GM12878 (cell line): ENCODE measurements around the gene MGAT5. TPM values are rescaled to one million over a fixed set of nuclear protein-coding genes. Genes with fewer than 3 reads are reported as not detected.

Experiments used
- ATAC-seq: fragments of 200-7000 bp; cut with Tn5 transposase; 3 replicates; pipeline ENCODE4 v1.9.1; 2020; ENCODE audit warnings: mild to moderate bottlenecking, moderate library complexity
- BruUV-seq: library from RNA; stranded (reverse); fragments of 400-500 nt; replicated peaks from 2 replicates; lab custom pipeline; 2021; lab: Mats Ljungman, UMichigan
- CTCF ChIA-PET: fragments of 300-600 bp; sonication (Branson Sonifier 250); formaldehyde crosslinking; extraction: SDS; loops from one replicate; lab custom pipeline; 2021; ENCODE audit warnings: inconsistent platforms; lab: Yijun Ruan, JAX
- POLR2A ChIA-PET: fragments of 350-600 bp; formaldehyde crosslinking; extraction: SDS; loops from one replicate; lab custom pipeline; 2021; ENCODE audit warnings: inconsistent platforms; lab: Charles Lee
- RAD21 ChIA-PET: fragments of 300-600 bp; sonication (Branson Sonifier 250); formaldehyde crosslinking; loops from one replicate; lab custom pipeline; 2023; ENCODE audit warnings: antibody characterized with exemption; ENCODE audit not compliant: unreplicated experiment; lab: Charles Lee
- SMC1A ChIA-PET: fragments of 300-600 bp; sonication (Branson Sonifier 250); formaldehyde crosslinking; loops from one replicate; lab custom pipeline; 2023; ENCODE audit not compliant: unreplicated experiment, uncharacterized antibody; lab: Charles Lee
- DNase-seq: peaks from one replicate; pipeline ENCODE4 v3.0.0-alpha.2; 2011; ENCODE audit warnings: low read depth, low spot score
- FAIRE-seq: peaks from 3 replicates; lab custom pipeline; 2011; peaks lifted over from hg19 to GRCh38; lab: Jason Lieb, UNC
- H2AFZ ChIP-seq: 2 replicates; pipeline ENCODE4 v1.6.0; 2011; ENCODE audit warnings: low read depth, low read length, control low read depth; ENCODE audit not compliant: control insufficient read depth
- H3K27ac ChIP-seq: 2 replicates; pipeline ENCODE4 v1.5.1; 2011; ENCODE audit warnings: control low read depth; ENCODE audit not compliant: control insufficient read depth, insufficient read depth
- H3K27me3 ChIP-seq, 2 experiments: replicated peaks in 1 of 2; 2 replicates each; pipeline versions ENCODE4 v1.6.0 to v1.6.1; 2011; ENCODE audit warnings: low read length in 1 of 2; ENCODE audit not compliant: control insufficient read depth in 2 of 2, insufficient read depth in 2 of 2
- H3K36me3 ChIP-seq, 2 experiments: 2 replicates each; pipeline ENCODE4 v1.5.1; 2011; ENCODE audit warnings: low read length in 1 of 2; ENCODE audit not compliant: control insufficient read depth in 2 of 2, insufficient read depth in 2 of 2
- H3K4me1 ChIP-seq: 2 replicates; pipeline ENCODE4 v1.6.1; 2011; ENCODE audit warnings: mild to moderate bottlenecking, low read length, moderate library complexity, mixed read lengths; ENCODE audit not compliant: control insufficient read depth, insufficient read depth
- H3K4me2 ChIP-seq: 2 replicates; pipeline ENCODE4 v1.6.0; 2011; ENCODE audit warnings: control low read depth; ENCODE audit not compliant: control insufficient read depth, insufficient read depth
- H3K4me3 ChIP-seq: fragments of 200-600 bp; sonication (generic); 2 replicates; pipeline ENCODE4 v1.5.1; 2016
- H3K79me2 ChIP-seq: 2 replicates; pipeline ENCODE4 v1.6.0; 2011; ENCODE audit warnings: low read length; ENCODE audit not compliant: control insufficient read depth, insufficient read depth
- H3K9ac ChIP-seq: 2 replicates; pipeline ENCODE4 v1.8.0; 2011; ENCODE audit warnings: low read length, control low read depth, mixed read lengths; ENCODE audit not compliant: control insufficient read depth, insufficient read depth
- H3K9me3 ChIP-seq: replicated peaks from 3 replicates; pipeline ENCODE4 v1.5.1; 2011; ENCODE audit warnings: mild to moderate bottlenecking, low read length; ENCODE audit not compliant: control insufficient read depth, insufficient read depth
- H4K20me1 ChIP-seq: 2 replicates; pipeline ENCODE4 v1.6.0; 2011; ENCODE audit not compliant: control insufficient read depth, insufficient read depth
- BHLHE40 ChIP-seq, 2 experiments: fragments of 450-650 bp in 1 of 2; IDR thresholded peaks; 2 replicates each; pipeline ENCODE4 v1.6.1; 2011 to 2017; ENCODE audit warnings: low read depth in 2 of 2, borderline replicate concordance in 1 of 2, improper control_type of control experiment in 1 of 2, low read length in 1 of 2, mild to moderate bottlenecking in 1 of 2
- CHD2 ChIP-seq: IDR thresholded peaks from 2 replicates; pipeline ENCODE4 v1.6.1; 2011; ENCODE audit warnings: low read depth, low read length, improper control_type of control experiment, borderline replicate concordance
- CHD4 ChIP-seq: fragments of 200-600 bp; sonication (generic); IDR thresholded peaks from 2 replicates; pipeline ENCODE4 v1.6.1; 2016; ENCODE audit warnings: mild to moderate bottlenecking
- EZH2 ChIP-seq: IDR thresholded peaks from 2 replicates; pipeline ENCODE4 v1.6.1; 2012; ENCODE audit warnings: low read depth, mild to moderate bottlenecking, control low read depth, inconsistent platforms, low read length, borderline replicate concordance; ENCODE audit not compliant: control insufficient read depth
- SMAD5 ChIP-seq: IDR thresholded peaks from 2 replicates; pipeline ENCODE4 v1.6.1; 2016; ENCODE audit warnings: antibody characterized with exemption, low read depth
- SREBF2 ChIP-seq: IDR thresholded peaks from 2 replicates; pipeline ENCODE4 v1.6.1; 2012; ENCODE audit warnings: mild to moderate bottlenecking, low read length
- TARDBP ChIP-seq: IDR thresholded peaks from 2 replicates; pipeline ENCODE4 v1.6.1; 2016; ENCODE audit warnings: borderline replicate concordance
- TCF12 ChIP-seq: IDR thresholded peaks from 2 replicates; pipeline ENCODE4 v1.6.1; 2011; ENCODE audit warnings: low read depth, mild to moderate bottlenecking, low read length
- ZBTB40 ChIP-seq: fragments of 450-650 bp; IDR thresholded peaks from 2 replicates; pipeline ENCODE4 v1.6.1; 2016; ENCODE audit warnings: mild to moderate bottlenecking, moderate library complexity, borderline replicate concordance
- ZNF384 ChIP-seq: IDR thresholded peaks from 2 replicates; pipeline ENCODE4 v1.6.1; 2012; ENCODE audit warnings: low read depth, mild to moderate bottlenecking, low read length, improper control_type of control experiment, borderline replicate concordance
- WGBS: methylation state at CpG from one replicate; pipeline ENCODE4 v1.1.6; 2016; ENCODE audit warnings: low lambda C conversion rate; ENCODE audit not compliant: insufficient replicate concordance, insufficient coverage; ENCODE audit errors: missing lambda C conversion rate; 5-methylcytosine and 5-hydroxymethylcytosine counted together
- in situ Hi-C: fragments of 300-500 bp; cut with MboI; formaldehyde crosslinking; loops from 9 replicates; pipeline ENCODE4 v1.14.3; 2018; ENCODE audit warnings: mixed read lengths
- intact Hi-C: fragments of 100-400 bp; cut with micrococcal nuclease; formaldehyde crosslinking; loops from one replicate; pipeline ENCODE4 v1.14.2; 2022; ENCODE audit not compliant: unreplicated experiment
- polyA plus RNA-seq, 11 experiments: library from polyadenylated mRNA; depleted of rRNA in 4 of 11; unstranded in 6 of 11; stranded (reverse) in 5 of 11; fragments of >200 nt; fragmentation: Nextera tagmentation in 4 of 11; fragmentation: Illumina TruSeq in 1 of 11; extraction: Ambion mirVana in 4 of 11; extraction: Trizol in 1 of 11; gene quantifications; 1 replicate in 1 of 11; 2 replicates in 10 of 11; pipeline versions ENCODE4 v1.2.1 to v1.2.3, GENCODE V29; 2011 to 2016; ENCODE audit warnings: inconsistent platforms in 2 of 11, missing spikeins in 2 of 11, low read depth in 1 of 11
- total RNA-seq, 4 experiments: library from RNA; depleted of rRNA in 3 of 4; stranded (reverse); fragments of >200 nt in 3 of 4; fragmentation: Illumina TruSeq in 1 of 4; extraction: Trizol in 1 of 4; gene quantifications; 2 replicates each; pipeline versions ENCODE4 v1.2.1 to v1.2.3, GENCODE V29; 2013 to 2021
- TF ChIP-seq, protein P1 (sequence below): IDR thresholded peaks from 2 replicates; pipeline ENCODE4 v1.6.1; 2011; ENCODE audit warnings: low read depth, mild to moderate bottlenecking, low read length, moderate library complexity, borderline replicate concordance; ENCODE audit errors: extremely low read depth
- TF ChIP-seq, protein P2 (sequence below): fragments of 450-650 bp; IDR thresholded peaks from 2 replicates; pipeline ENCODE4 v1.6.1; 2014; ENCODE audit warnings: mild to moderate bottlenecking

MGAT5 gene
- total and polyA plus RNA-seq, 10 of the 15 experiments (the other 5 are each of a cell fraction or from before 2014, with no cell fraction given), result 4.9 to 104 (median 36.2) TPM

- TF ChIP-seq TARDBP (no peak), EZH2 (no peak), ZNF384 (no peak), SREBF2 (no peak), CHD4 (no peak), BHLHE40 (IDR thresholded peaks at IDR 0.05; ENCODE audit: borderline replicate concordance in 1 of 2, low read depth in 2 of 2, low read length in 1 of 2) (no peak), ZBTB40 (no peak), CHD2 (no peak), TCF12 (no peak), SMAD5 (no peak)
- TF ChIP-seq, protein P1, sequence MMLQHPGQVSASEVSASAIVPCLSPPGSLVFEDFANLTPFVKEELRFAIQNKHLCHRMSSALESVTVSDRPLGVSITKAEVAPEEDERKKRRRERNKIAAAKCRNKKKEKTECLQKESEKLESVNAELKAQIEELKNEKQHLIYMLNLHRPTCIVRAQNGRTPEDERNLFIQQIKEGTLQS, result no peak
- TF ChIP-seq, protein P2, sequence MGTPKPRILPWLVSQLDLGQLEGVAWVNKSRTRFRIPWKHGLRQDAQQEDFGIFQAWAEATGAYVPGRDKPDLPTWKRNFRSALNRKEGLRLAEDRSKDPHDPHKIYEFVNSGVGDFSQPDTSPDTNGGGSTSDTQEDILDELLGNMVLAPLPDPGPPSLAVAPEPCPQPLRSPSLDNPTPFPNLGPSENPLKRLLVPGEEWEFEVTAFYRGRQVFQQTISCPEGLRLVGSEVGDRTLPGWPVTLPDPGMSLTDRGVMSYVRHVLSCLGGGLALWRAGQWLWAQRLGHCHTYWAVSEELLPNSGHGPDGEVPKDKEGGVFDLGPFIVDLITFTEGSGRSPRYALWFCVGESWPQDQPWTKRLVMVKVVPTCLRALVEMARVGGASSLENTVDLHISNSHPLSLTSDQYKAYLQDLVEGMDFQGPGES, result no peak
- TF ChIP-seq, all 136 proteins: peak for 0
- H3K9ac ChIP-seq, result no peak overlapping the region
- no peak for ATAC-seq
- no peak for DNase-seq
- no peaks in the 10 kb centered on the region; the same call in 1 of the 2 replicates for H3K79me2 ChIP-seq
- no peak overlapping the region for H3K27ac ChIP-seq
- no peaks in the 10 kb centered on the region for H3K27me3 ChIP-seq
- no peak overlapping the region for H3K4me2 ChIP-seq
- no peak overlapping the region for H2AFZ ChIP-seq
- in situ Hi-C loops, result no loop called here
- ChIA-PET CTCF (interaction anchor here (0.9 to 1.7 kb wide), 5 partner anchors 10 to 280 kb away, joined by 3 to 11 read pairs (median 4); no protein-coding TSS in a partner anchor), POLR2A (no interaction called here), RAD21 (interaction anchor here (1.6 to 2.3 kb wide), 2 partner anchors 14 to 191 kb away, joined by 4 to 5 read pairs; no protein-coding TSS in a partner anchor), SMC1A (interaction anchor here (0.9 to 1.8 kb wide), 4 partner anchors 10 to 280 kb away, joined by 3 to 10 read pairs (median 4); partner anchors contain the start of gene MGAT5)
- H4K20me1 ChIP-seq, result no peaks in the 10 kb centered on the region
- BruUV-seq, result no TSS peak
- no peak overlapping the region for H3K4me3 ChIP-seq
- FAIRE-seq, result no peak
- WGBS, result 97% methylated on average over 6 of the region's 6 CpGs
- peaks cover 11 to 30% of the 10 kb centered on the region in 2 experiments for H3K36me3 ChIP-seq
- no peaks in the 10 kb centered on the region for H3K4me1 ChIP-seq
- intact Hi-C loops, result no loop called here
- no peaks in the 10 kb centered on the region for H3K9me3 ChIP-seq
Measured at GRCh38 chr2:134398300-134398699, 144.4 kb downstream of the MGAT5 start.
